ENCODE results near the gene KDELR1.

Gene KDELR1

GRCh38 chr19:48332662-48333466 is 58.5 kb downstream of the KDELR1 start:
- peak overlapping the region; percentile 93 to 94 for H3K4me3 ChIP-seq (ENCODE audit: low read length in 2 of 2)
- H3K36me3 ChIP-seq (ENCODE audit: control insufficient read depth in 2 of 2, insufficient read depth in 2 of 2, low read length in 2 of 2), result peaks cover 0 to 3% of the 10 kb centered on the region in 2 donors
- peak overlapping the region; percentile 99 for H3K27ac ChIP-seq (ENCODE audit: low read depth in 2 of 2, low read length in 2 of 2)
- peak overlapping the region; percentile 97 for H3K9ac ChIP-seq (ENCODE audit: low read depth in 1 of 2, low read length in 2 of 2)
- peaks cover 26 to 34% of the 10 kb centered on the region in 2 donors for H3K4me1 ChIP-seq (ENCODE audit: control insufficient read depth in 2 of 2, insufficient read depth in 2 of 2, low read length in 2 of 2)
- H3K9me3 ChIP-seq (ENCODE audit: control insufficient read depth in 2 of 2, low read length in 2 of 2), result no peaks in the 10 kb centered on the region
- H3K27me3 ChIP-seq (ENCODE audit: control insufficient read depth in 2 of 2, insufficient read depth in 2 of 2, low read length in 2 of 2), result no peaks in the 10 kb centered on the region
